Measurements from ENCODE around the gene KCNIP4. TPM values are rescaled to one million over a fixed set of nuclear protein-coding genes. Genes with fewer than 3 reads are reported as not detected.

KCNIP4 gene
- total RNA-seq, 3 donors from 2014 or later (not counting 1 experiment from before 2014, with no cell fraction given), result not detected

GRCh38 chr4:20938204-20938603 is 1010.4 kb downstream of the KCNIP4 start:
- Histone ChIP-seq H3K27me3 (ENCODE audit: control insufficient read depth, insufficient read depth, low read length) (no peaks in the 10 kb centered on the region), H3K9me3 (ENCODE audit: control insufficient read depth, insufficient read depth, low read length) (no peaks in the 10 kb centered on the region), H3K4me1 (ENCODE audit: control insufficient read depth, insufficient read depth, low read length) (no peaks in the 10 kb centered on the region), H3K27ac (ENCODE audit: low read length) (no peak overlapping the region), H3K36me3 (ENCODE audit: control insufficient read depth, insufficient read depth, low read length) (no peaks in the 10 kb centered on the region), H3K4me3 (ENCODE audit: low read length) (no peak overlapping the region)
- no peaks in the 10 kb centered on the region for H3K36me3 Mint-ChIP-seq
- peaks cover 0 to 2% of the 10 kb centered on the region in 2 donors for H3K9me3 Mint-ChIP-seq
- ATAC-seq (no peak), DNase-seq (no peak)
- no peak overlapping the region for H3K4me3 Mint-ChIP-seq
- no peak overlapping the region for H3K27ac Mint-ChIP-seq
- no peaks in the 10 kb centered on the region for H3K4me1 Mint-ChIP-seq
- 89% methylated on average over 2 of the region's 2 CpGs for WGBS (ENCODE audit: insufficient coverage)
- H3K27me3 Mint-ChIP-seq (ENCODE audit: low read depth in 2 of 2), result no peaks in the 10 kb centered on the region
- intact Hi-C loops (cut with micrococcal nuclease), result no loop called here
- no peak for TF ChIP-seq CTCF (IDR thresholded peaks at IDR 0.05)

GRCh38 chr4:20926529-20926928 is 1022.0 kb downstream of the KCNIP4 start:
- H3K36me3 Mint-ChIP-seq, result no peaks in the 10 kb centered on the region
- H3K27ac Mint-ChIP-seq, result no peak overlapping the region
- DNase-seq (no peak), ATAC-seq (no peak)
- Histone ChIP-seq H3K4me1 (ENCODE audit: control insufficient read depth, insufficient read depth, low read length) (no peaks in the 10 kb centered on the region), H3K9me3 (ENCODE audit: control insufficient read depth, insufficient read depth, low read length) (no peaks in the 10 kb centered on the region), H3K27ac (ENCODE audit: low read length) (no peak overlapping the region), H3K27me3 (ENCODE audit: control insufficient read depth, insufficient read depth, low read length) (no peaks in the 10 kb centered on the region), H3K4me3 (ENCODE audit: low read length) (no peak overlapping the region), H3K36me3 (ENCODE audit: control insufficient read depth, insufficient read depth, low read length) (no peaks in the 10 kb centered on the region)
- H3K9me3 Mint-ChIP-seq, result peaks cover 0 to 3% of the 10 kb centered on the region in 2 donors
- no peak overlapping the region for H3K4me3 Mint-ChIP-seq
- no peaks in the 10 kb centered on the region for H3K4me1 Mint-ChIP-seq
- H3K27me3 Mint-ChIP-seq (ENCODE audit: low read depth in 2 of 2), result peaks cover 0 to 3% of the 10 kb centered on the region in 2 donors
- no peak for TF ChIP-seq CTCF (IDR thresholded peaks at IDR 0.05)
- intact Hi-C loops (cut with micrococcal nuclease), result no loop called here

DNA sequence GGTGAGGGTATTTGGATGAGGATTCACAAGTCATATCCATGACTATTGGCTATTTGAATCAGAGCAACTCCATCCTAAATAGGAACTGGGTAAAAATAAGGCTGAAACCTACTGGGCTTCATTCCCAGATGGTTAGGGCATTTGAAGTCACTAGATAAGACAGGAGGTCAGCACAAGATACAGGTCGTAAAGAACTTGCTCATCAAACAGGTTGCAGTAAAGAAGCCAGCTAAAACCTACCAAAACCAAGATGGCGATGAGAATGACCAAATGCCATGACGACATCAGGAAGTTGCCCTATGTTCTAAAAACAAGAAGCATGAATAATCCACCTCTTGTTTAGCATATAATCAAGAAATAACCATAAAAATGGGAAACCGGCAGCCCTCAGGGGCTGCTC is 1023.4 kb downstream of the KCNIP4 start:
- 90% methylated on average over 4 of the region's 4 CpGs for WGBS (ENCODE audit: insufficient coverage)
- H3K4me1 ChIP-seq (ENCODE audit: control insufficient read depth, insufficient read depth, low read length), result no peaks in the 10 kb centered on the region
- H3K4me1 Mint-ChIP-seq, result peaks cover 0 to 3% of the 10 kb centered on the region in 2 donors
- no peaks in the 10 kb centered on the region for H3K9me3 ChIP-seq (ENCODE audit: control insufficient read depth, insufficient read depth, low read length)
- no peaks in the 10 kb centered on the region for H3K36me3 ChIP-seq (ENCODE audit: control insufficient read depth, insufficient read depth, low read length)
- no peak overlapping the region for H3K27ac Mint-ChIP-seq
- DNase-seq (no peak), ATAC-seq (no peak)
- H3K4me3 Mint-ChIP-seq, result no peak overlapping the region
- peaks cover 0 to 6% of the 10 kb centered on the region in 2 donors for H3K9me3 Mint-ChIP-seq
- no peak for TF ChIP-seq CTCF (IDR thresholded peaks at IDR 0.05)
- no peak overlapping the region for H3K27ac ChIP-seq (ENCODE audit: low read length)
- H3K27me3 Mint-ChIP-seq (ENCODE audit: low read depth in 2 of 2), result peaks cover 0 to 3% of the 10 kb centered on the region in 2 donors
- intact Hi-C loops (cut with micrococcal nuclease), result no loop called here
- H3K27me3 ChIP-seq (ENCODE audit: control insufficient read depth, insufficient read depth, low read length), result no peaks in the 10 kb centered on the region
- H3K36me3 Mint-ChIP-seq, result no peaks in the 10 kb centered on the region
- no peak overlapping the region for H3K4me3 ChIP-seq (ENCODE audit: low read length)

DNA sequence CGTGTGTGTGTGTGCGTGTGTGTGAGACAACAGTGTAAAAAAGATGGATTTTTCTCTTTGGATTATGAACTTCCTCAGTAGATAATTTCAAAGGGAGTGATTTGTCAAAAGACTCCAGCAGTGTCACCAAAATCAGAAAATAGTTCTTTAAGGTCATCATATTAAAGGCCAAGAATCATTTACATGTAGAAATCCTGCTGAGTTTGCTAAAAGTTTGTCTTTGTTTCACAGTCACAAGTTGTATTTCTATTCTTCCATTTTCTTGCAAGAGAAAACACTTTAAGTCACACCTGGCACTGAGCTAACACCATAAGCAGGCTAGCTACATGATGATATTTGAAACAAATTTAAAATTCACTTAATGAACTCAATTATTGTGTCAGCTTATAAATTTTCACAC is 1025.6 kb downstream of the KCNIP4 start:
- peaks cover 9 to 14% of the 10 kb centered on the region in 2 donors for H3K4me1 Mint-ChIP-seq
- no peaks in the 10 kb centered on the region for H3K36me3 Mint-ChIP-seq
- 100% methylated on average over 2 of the region's 2 CpGs for WGBS (ENCODE audit: insufficient coverage)
- Histone ChIP-seq H3K9me3 (ENCODE audit: control insufficient read depth, insufficient read depth, low read length) (no peaks in the 10 kb centered on the region), H3K27me3 (ENCODE audit: control insufficient read depth, insufficient read depth, low read length) (no peaks in the 10 kb centered on the region), H3K27ac (ENCODE audit: low read length) (no peak overlapping the region), H3K36me3 (ENCODE audit: control insufficient read depth, insufficient read depth, low read length) (no peaks in the 10 kb centered on the region), H3K4me3 (ENCODE audit: low read length) (no peak overlapping the region), H3K4me1 (ENCODE audit: control insufficient read depth, insufficient read depth, low read length) (no peaks in the 10 kb centered on the region)
- no peak for DNase-seq
- TF ChIP-seq CTCF (IDR thresholded peaks at IDR 0.05), result no peak
- H3K27me3 Mint-ChIP-seq (ENCODE audit: low read depth in 2 of 2), result peaks cover 0 to 3% of the 10 kb centered on the region in 2 donors
- H3K27ac Mint-ChIP-seq, result no peak overlapping the region
- H3K4me3 Mint-ChIP-seq, result no peak overlapping the region
- H3K9me3 Mint-ChIP-seq, result peaks cover 0 to 2% of the 10 kb centered on the region in 2 donors
- ATAC-seq, result no peak
- intact Hi-C loops (cut with micrococcal nuclease), result no loop called here
